BJ (cell line): ENCODE measurements around the gene CTBP1. TPM values are rescaled to one million over a fixed set of nuclear protein-coding genes. Genes with fewer than 3 reads are reported as not detected.

ENCODE experiments used
- CTCF ChIA-PET: fragments of 350-600 bp; formaldehyde crosslinking; extraction: SDS; loops from one replicate; lab custom pipeline; 2021; ENCODE audit warnings: antibody characterized with exemption, inconsistent platforms; lab: Yijun Ruan, JAX
- POLR2A ChIA-PET: fragments of 300-600 bp; sonication (Branson Sonifier 250); formaldehyde crosslinking; extraction: SDS; loops from one replicate; lab custom pipeline; 2021; ENCODE audit warnings: antibody characterized with exemption; lab: Charles Lee
- DNase-seq: peaks from one replicate; pipeline ENCODE4 v3.0.0-alpha.2; 2011; ENCODE audit warnings: low read depth
- H3K27me3 ChIP-seq: 2 replicates; pipeline ENCODE4 v1.6.0; 2011; ENCODE audit warnings: low read length; ENCODE audit not compliant: control insufficient read depth, insufficient read depth
- H3K36me3 ChIP-seq: 2 replicates; pipeline ENCODE4 v1.5.1; 2011; ENCODE audit warnings: low read length; ENCODE audit not compliant: control insufficient read depth, insufficient read depth
- H3K4me3 ChIP-seq: 2 replicates; pipeline ENCODE4 v1.5.1; 2011; ENCODE audit warnings: low read depth, mild to moderate bottlenecking, control low read depth, low read length
- polyA plus RNA-seq: library from polyadenylated mRNA; depleted of rRNA; stranded (reverse); fragments of >200 nt; gene quantifications from 2 replicates; pipeline ENCODE4 v1.2.3, GENCODE V29; 2011
- TF ChIP-seq, protein P1 (sequence below): IDR thresholded peaks from 2 replicates; pipeline ENCODE4 v1.5.1; 2011; ENCODE audit warnings: low read depth, mild to moderate bottlenecking, control low read depth, inconsistent platforms, low read length, moderate library complexity; ENCODE audit not compliant: insufficient read depth

Gene CTBP1
- polyA plus RNA-seq, 1 experiment: 106 TPM

- TF ChIP-seq, protein P1, sequence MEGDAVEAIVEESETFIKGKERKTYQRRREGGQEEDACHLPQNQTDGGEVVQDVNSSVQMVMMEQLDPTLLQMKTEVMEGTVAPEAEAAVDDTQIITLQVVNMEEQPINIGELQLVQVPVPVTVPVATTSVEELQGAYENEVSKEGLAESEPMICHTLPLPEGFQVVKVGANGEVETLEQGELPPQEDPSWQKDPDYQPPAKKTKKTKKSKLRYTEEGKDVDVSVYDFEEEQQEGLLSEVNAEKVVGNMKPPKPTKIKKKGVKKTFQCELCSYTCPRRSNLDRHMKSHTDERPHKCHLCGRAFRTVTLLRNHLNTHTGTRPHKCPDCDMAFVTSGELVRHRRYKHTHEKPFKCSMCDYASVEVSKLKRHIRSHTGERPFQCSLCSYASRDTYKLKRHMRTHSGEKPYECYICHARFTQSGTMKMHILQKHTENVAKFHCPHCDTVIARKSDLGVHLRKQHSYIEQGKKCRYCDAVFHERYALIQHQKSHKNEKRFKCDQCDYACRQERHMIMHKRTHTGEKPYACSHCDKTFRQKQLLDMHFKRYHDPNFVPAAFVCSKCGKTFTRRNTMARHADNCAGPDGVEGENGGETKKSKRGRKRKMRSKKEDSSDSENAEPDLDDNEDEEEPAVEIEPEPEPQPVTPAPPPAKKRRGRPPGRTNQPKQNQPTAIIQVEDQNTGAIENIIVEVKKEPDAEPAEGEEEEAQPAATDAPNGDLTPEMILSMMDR: no peak
- ChIA-PET POLR2A (no interaction called here), CTCF (interaction anchor here (0.8 to 3.7 kb wide), 9 partner anchors 11 to 103 kb away, joined by 3 to 26 read pairs (median 4); partner anchors contain the start of gene SPON2)
- H3K27me3 ChIP-seq: no peaks in the 10 kb centered on the region
- DNase-seq: peak; percentile 79
- no peak overlapping the region for H3K4me3 ChIP-seq
- peaks cover 33% of the 10 kb centered on the region for H3K36me3 ChIP-seq
Observed at GRCh38 chr4:1234309-1234695, 14.6 kb downstream of the CTBP1 start.

GRCh38 chr4:1233641-1234308 is 15.2 kb downstream of the CTBP1 start:
- Histone ChIP-seq H3K4me3 (no peak overlapping the region), H3K27me3 (no peaks in the 10 kb centered on the region), H3K36me3 (peaks cover 37% of the 10 kb centered on the region)
- no peak for DNase-seq
- ChIA-PET CTCF (interaction anchor here (0.7 to 3.7 kb wide), 10 partner anchors 12 to 120 kb away, joined by 3 to 26 read pairs (median 4); partner anchors contain the start of gene SPON2), POLR2A (no interaction called here)
- TF ChIP-seq, protein P1: peak; percentile 70

- no peak for DNase-seq
- Histone ChIP-seq H3K4me3 (no peak overlapping the region), H3K36me3 (peaks cover 33% of the 10 kb centered on the region), H3K27me3 (no peaks in the 10 kb centered on the region)
- CTCF ChIA-PET: interaction anchor here (0.7 to 3.7 kb wide), 6 partner anchors 12 to 120 kb away, joined by 3 to 26 read pairs (median 4); partner anchors contain the start of gene SPON2
- TF ChIP-seq, protein P1: no peak
- POLR2A ChIA-PET: no interaction called here
Observed at GRCh38 chr4:1232661-1233621, 16.0 kb downstream of the CTBP1 start.

- no peaks in the 10 kb centered on the region for H3K27me3 ChIP-seq
- ChIA-PET POLR2A (no interaction called here), CTCF (no interaction called here)
- H3K4me3 ChIP-seq: no peak overlapping the region
- H3K36me3 ChIP-seq: peaks cover 42% of the 10 kb centered on the region
- TF ChIP-seq, protein P1: no peak
- DNase-seq: no peak
Observed at GRCh38 chr4:1231637-1232360, 17.1 kb downstream of the CTBP1 start.
